B cell (primary cell): ENCODE results near the gene RASSF3.

ENCODE experiments used
- EZH2 ChIP-seq: IDR thresholded peaks from 2 replicates; pipeline ENCODE4 v1.6.1; 2012; ENCODE audit warnings: borderline replicate concordance, low read depth, mild to moderate bottlenecking, moderate library complexity, low read length; ENCODE audit not compliant: insufficient read depth, poor library complexity, severe bottlenecking
- TF ChIP-seq, protein P1 (sequence below): fragments of 200-600 bp; IDR thresholded peaks from one replicate; pipeline ENCODE4 v1.8.0; 2022; ENCODE audit warnings: antibody characterized with exemption, mild to moderate bottlenecking

DNA sequence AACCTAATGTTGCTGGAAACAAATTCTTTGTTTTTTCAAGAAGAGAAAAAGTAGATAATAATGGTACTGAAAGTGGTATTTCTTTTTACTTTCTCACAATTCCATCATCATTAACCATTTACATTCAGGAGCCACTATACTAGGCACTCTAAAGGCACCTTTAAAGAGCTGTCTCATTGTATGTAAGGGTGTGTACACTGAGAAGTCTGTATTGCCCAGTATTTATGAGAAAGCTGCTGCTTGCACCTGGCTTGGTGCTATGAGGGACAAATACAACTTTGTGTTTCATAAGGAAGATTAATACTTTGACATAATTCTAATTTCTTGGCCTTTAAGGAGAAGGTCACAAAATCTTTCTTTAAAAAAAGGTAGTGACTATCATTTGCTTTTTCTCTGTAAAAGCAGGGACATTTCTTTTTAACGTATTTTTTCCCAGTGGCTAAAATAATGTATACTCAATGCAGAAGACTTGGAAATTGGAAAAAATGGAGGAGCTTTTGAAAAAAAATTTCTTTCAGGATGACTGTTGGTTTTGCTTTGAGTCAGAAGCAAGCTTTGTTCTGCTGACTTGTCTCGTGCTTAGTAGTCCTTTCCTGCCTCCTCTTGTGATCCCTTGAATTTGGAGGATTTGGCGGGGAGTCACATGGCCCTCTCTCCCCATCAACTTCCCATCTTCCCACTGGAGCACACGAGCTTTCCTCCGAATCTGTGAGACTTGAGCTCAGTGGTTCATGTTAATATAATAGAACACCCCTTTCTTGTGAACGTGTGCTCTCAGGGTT lies 50.1 kb downstream of the RASSF3 start:
- TF ChIP-seq, protein P1, sequence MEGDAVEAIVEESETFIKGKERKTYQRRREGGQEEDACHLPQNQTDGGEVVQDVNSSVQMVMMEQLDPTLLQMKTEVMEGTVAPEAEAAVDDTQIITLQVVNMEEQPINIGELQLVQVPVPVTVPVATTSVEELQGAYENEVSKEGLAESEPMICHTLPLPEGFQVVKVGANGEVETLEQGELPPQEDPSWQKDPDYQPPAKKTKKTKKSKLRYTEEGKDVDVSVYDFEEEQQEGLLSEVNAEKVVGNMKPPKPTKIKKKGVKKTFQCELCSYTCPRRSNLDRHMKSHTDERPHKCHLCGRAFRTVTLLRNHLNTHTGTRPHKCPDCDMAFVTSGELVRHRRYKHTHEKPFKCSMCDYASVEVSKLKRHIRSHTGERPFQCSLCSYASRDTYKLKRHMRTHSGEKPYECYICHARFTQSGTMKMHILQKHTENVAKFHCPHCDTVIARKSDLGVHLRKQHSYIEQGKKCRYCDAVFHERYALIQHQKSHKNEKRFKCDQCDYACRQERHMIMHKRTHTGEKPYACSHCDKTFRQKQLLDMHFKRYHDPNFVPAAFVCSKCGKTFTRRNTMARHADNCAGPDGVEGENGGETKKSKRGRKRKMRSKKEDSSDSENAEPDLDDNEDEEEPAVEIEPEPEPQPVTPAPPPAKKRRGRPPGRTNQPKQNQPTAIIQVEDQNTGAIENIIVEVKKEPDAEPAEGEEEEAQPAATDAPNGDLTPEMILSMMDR: no peak
- TF ChIP-seq EZH2: no peak
